Measurements from ENCODE around the gene FIS1. TPM values are rescaled to one million over a fixed set of nuclear protein-coding genes. Genes with fewer than 3 reads are reported as not detected.

The FIS1 gene
- total RNA-seq, 3 donors from 2014 or later (not counting 1 experiment from before 2014, with no cell fraction given), result 99.9 to 119 (median 105) TPM

GRCh38 chr7:101198476-101198875, 46.4 kb downstream of the FIS1 start:
- Mint-ChIP-seq H3K4me3 (no peak overlapping the region), H3K36me3 (no peaks in the 10 kb centered on the region), H3K4me1 (peaks cover 0 to 9% of the 10 kb centered on the region in 2 donors), H3K27me3 (ENCODE audit: low read depth in 2 of 2) (peaks cover 7 to 26% of the 10 kb centered on the region in 2 donors), H3K9me3 (no peaks in the 10 kb centered on the region), H3K27ac (no peak overlapping the region)
- Histone ChIP-seq H3K27me3 (ENCODE audit: control insufficient read depth, insufficient read depth, low read length) (peaks cover 17% of the 10 kb centered on the region), H3K9me3 (ENCODE audit: control insufficient read depth, insufficient read depth, low read length) (no peaks in the 10 kb centered on the region), H3K36me3 (ENCODE audit: control insufficient read depth, insufficient read depth, low read length) (no peaks in the 10 kb centered on the region), H3K27ac (ENCODE audit: low read length) (no peak overlapping the region), H3K4me3 (ENCODE audit: low read length) (no peak overlapping the region), H3K4me1 (ENCODE audit: control insufficient read depth, insufficient read depth, low read length) (peaks cover 11% of the 10 kb centered on the region)
- intact Hi-C loops (cut with micrococcal nuclease), result no loop called here
- DNase-seq (no peak), ATAC-seq (no peak)
- WGBS (ENCODE audit: insufficient coverage), result 80% methylated on average over 14 of the region's 14 CpGs
- TF ChIP-seq CTCF (IDR thresholded peaks at IDR 0.05), result no peak

GRCh38 chr7:101197991-101198390, 46.9 kb downstream of the FIS1 start:
- 75% methylated on average over 19 of the region's 21 CpGs for WGBS (ENCODE audit: insufficient coverage)
- Histone ChIP-seq H3K36me3 (ENCODE audit: control insufficient read depth, insufficient read depth, low read length) (no peaks in the 10 kb centered on the region), H3K27ac (ENCODE audit: low read length) (no peak overlapping the region), H3K4me3 (ENCODE audit: low read length) (no peak overlapping the region), H3K9me3 (ENCODE audit: control insufficient read depth, insufficient read depth, low read length) (no peaks in the 10 kb centered on the region), H3K27me3 (ENCODE audit: control insufficient read depth, insufficient read depth, low read length) (peaks cover 15% of the 10 kb centered on the region), H3K4me1 (ENCODE audit: control insufficient read depth, insufficient read depth, low read length) (peaks cover 11% of the 10 kb centered on the region)
- no peaks in the 10 kb centered on the region for H3K36me3 Mint-ChIP-seq
- no peak overlapping the region for H3K27ac Mint-ChIP-seq
- no peak for TF ChIP-seq CTCF (IDR thresholded peaks at IDR 0.05)
- H3K4me1 Mint-ChIP-seq, result peaks cover 0 to 9% of the 10 kb centered on the region in 2 donors
- H3K4me3 Mint-ChIP-seq, result no peak overlapping the region
- ATAC-seq (no peak), DNase-seq (no peak)
- intact Hi-C loops (cut with micrococcal nuclease), result no loop called here
- peaks cover 6 to 26% of the 10 kb centered on the region in 2 donors for H3K27me3 Mint-ChIP-seq (ENCODE audit: low read depth in 2 of 2)
- no peaks in the 10 kb centered on the region for H3K9me3 Mint-ChIP-seq

- H3K4me1 ChIP-seq (ENCODE audit: control insufficient read depth, insufficient read depth, low read length), result peaks cover 8% of the 10 kb centered on the region
- Mint-ChIP-seq H3K27ac (no peak overlapping the region), H3K36me3 (no peaks in the 10 kb centered on the region), H3K4me1 (peaks cover 0 to 11% of the 10 kb centered on the region in 2 donors), H3K9me3 (no peaks in the 10 kb centered on the region), H3K4me3 (no peak overlapping the region), H3K27me3 (ENCODE audit: low read depth in 2 of 2) (peaks cover 0 to 13% of the 10 kb centered on the region in 2 donors)
- H3K27me3 ChIP-seq (ENCODE audit: control insufficient read depth, insufficient read depth, low read length), result peaks cover 9% of the 10 kb centered on the region
- TF ChIP-seq CTCF (IDR thresholded peaks at IDR 0.05), result no peak
- DNase-seq, result no peak
- H3K27ac ChIP-seq (ENCODE audit: low read length), result no peak overlapping the region
- intact Hi-C loops (cut with micrococcal nuclease), result no loop called here
- H3K36me3 ChIP-seq (ENCODE audit: control insufficient read depth, insufficient read depth, low read length), result no peaks in the 10 kb centered on the region
- 82% methylated on average over 17 of the region's 17 CpGs for WGBS (ENCODE audit: insufficient coverage)
- H3K4me3 ChIP-seq (ENCODE audit: low read length), result no peak overlapping the region
- no peak for ATAC-seq
- H3K9me3 ChIP-seq (ENCODE audit: control insufficient read depth, insufficient read depth, low read length), result no peaks in the 10 kb centered on the region
Observed at GRCh38 chr7:101195884-101196283, 49.0 kb downstream of the FIS1 start.

Other genes with a start within 250 kb of the FIS1 start
- not detected for gene MUC17, start 225.0 kb downstream of the FIS1 start, total RNA-seq
- 10 to 100 TPM; 53.6 to 75.8 (median 63.9) TPM for gene TRIM56, start 159.6 kb downstream of the FIS1 start, total RNA-seq
- gene SERPINE1, start 118.0 kb downstream of the FIS1 start, total RNA-seq, result 1 to 10 TPM in 2 of 3 donors, under 1 TPM in 1; 0.48 to 5.5 (median 1.1) TPM
- 1 to 10 TPM; 4.3 to 7.0 (median 5.0) TPM for gene AP1S1, start 90.6 kb downstream of the FIS1 start, total RNA-seq
- gene VGF, start 79.5 kb downstream of the FIS1 start, total RNA-seq, result not detected
- not detected for gene NAT16, start 64.8 kb downstream of the FIS1 start, total RNA-seq
- gene MOGAT3, start 44.0 kb downstream of the FIS1 start, total RNA-seq, result not detected
- gene PLOD3, start 27.5 kb downstream of the FIS1 start, total RNA-seq, result 10 to 100 TPM; 41.7 to 54.5 (median 45.0) TPM
- gene ZNHIT1, start 26.9 kb downstream of the FIS1 start, total RNA-seq, result 10 to 100 TPM; 53.7 to 63.5 (median 60.9) TPM
- 10 to 100 TPM; 13.7 to 22.0 (median 19.3) TPM for gene CLDN15, start 7.3 kb downstream of the FIS1 start, total RNA-seq
- 1 to 10 TPM; 2.9 to 3.8 (median 3.7) TPM for gene IFT22, start 76.7 kb upstream of the FIS1 start, total RNA-seq
- gene COL26A1, start 117.8 kb upstream of the FIS1 start, total RNA-seq, result under 1 TPM in 1 of 3 donors, not detected in 2; 0.16 TPM